HL-60 (cell line): ENCODE measurements around the gene VTI1A.

Source experiments
- CTCF ChIP-seq: IDR thresholded peaks from one replicate; pipeline ENCODE4 v1.5.1; 2011; ENCODE audit warnings: low read length, control low read depth, inconsistent platforms; ENCODE audit not compliant: insufficient read depth
- GABPA ChIP-seq: IDR thresholded peaks from 2 replicates; pipeline ENCODE4 v1.6.1; 2012; ENCODE audit warnings: low read depth
- POLR2AphosphoS5 ChIP-seq: IDR thresholded peaks from 2 replicates; pipeline ENCODE4 v1.6.1; 2012; ENCODE audit warnings: low read depth
- REST ChIP-seq: IDR thresholded peaks from 2 replicates; pipeline ENCODE4 v1.6.1; 2012; ENCODE audit warnings: low read depth; ENCODE audit not compliant: insufficient replicate concordance
- SPI1 ChIP-seq: IDR thresholded peaks from 2 replicates; pipeline ENCODE4 v1.6.1; 2012; ENCODE audit warnings: low read depth, mild to moderate bottlenecking, borderline replicate concordance

- TF ChIP-seq CTCF (no peak), REST (no peak), POLR2AphosphoS5 (no peak), GABPA (no peak), SPI1 (no peak)
Observed at GRCh38 chr10:112654794-112655193, 207.8 kb downstream of the VTI1A start.
